ENCODE data around the gene CYP4F11. TPM values are rescaled to one million over a fixed set of nuclear protein-coding genes. Genes with fewer than 3 reads are reported as not detected.

The CYP4F11 gene
- total and polyA plus RNA-seq, 2 experiments from 2014 or later, result not detected

DNA sequence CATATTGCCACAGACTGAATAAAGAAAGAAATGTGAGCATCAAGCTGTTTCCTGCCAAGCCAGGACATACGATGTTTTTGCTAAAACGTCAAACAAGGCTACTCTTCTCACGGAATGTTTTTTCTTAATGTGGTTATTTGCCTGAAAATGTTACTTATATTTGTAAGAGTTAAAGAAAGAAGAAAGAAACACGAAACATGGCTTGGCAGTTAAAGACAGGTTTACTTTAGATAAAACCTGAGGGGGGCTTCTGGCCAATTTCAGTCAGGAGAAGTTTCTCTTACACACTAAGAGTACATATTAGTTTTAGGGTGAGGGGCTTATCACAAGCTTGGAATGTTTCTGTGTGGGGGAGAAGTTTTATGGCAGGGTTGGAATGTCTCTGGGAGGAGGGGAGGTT lies 10.1 kb upstream of the CYP4F11 start (continued):
- TF ChIP-seq, protein P1, sequence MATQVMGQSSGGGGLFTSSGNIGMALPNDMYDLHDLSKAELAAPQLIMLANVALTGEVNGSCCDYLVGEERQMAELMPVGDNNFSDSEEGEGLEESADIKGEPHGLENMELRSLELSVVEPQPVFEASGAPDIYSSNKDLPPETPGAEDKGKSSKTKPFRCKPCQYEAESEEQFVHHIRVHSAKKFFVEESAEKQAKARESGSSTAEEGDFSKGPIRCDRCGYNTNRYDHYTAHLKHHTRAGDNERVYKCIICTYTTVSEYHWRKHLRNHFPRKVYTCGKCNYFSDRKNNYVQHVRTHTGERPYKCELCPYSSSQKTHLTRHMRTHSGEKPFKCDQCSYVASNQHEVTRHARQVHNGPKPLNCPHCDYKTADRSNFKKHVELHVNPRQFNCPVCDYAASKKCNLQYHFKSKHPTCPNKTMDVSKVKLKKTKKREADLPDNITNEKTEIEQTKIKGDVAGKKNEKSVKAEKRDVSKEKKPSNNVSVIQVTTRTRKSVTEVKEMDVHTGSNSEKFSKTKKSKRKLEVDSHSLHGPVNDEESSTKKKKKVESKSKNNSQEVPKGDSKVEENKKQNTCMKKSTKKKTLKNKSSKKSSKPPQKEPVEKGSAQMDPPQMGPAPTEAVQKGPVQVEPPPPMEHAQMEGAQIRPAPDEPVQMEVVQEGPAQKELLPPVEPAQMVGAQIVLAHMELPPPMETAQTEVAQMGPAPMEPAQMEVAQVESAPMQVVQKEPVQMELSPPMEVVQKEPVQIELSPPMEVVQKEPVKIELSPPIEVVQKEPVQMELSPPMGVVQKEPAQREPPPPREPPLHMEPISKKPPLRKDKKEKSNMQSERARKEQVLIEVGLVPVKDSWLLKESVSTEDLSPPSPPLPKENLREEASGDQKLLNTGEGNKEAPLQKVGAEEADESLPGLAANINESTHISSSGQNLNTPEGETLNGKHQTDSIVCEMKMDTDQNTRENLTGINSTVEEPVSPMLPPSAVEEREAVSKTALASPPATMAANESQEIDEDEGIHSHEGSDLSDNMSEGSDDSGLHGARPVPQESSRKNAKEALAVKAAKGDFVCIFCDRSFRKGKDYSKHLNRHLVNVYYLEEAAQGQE (IDR thresholded peaks at IDR 0.05; ENCODE audit: unreplicated experiment), result no peak
- TF ChIP-seq EZH2 (IDR thresholded peaks at IDR 0.05; ENCODE audit: low read depth, unreplicated experiment), result no peak
- TF ChIP-seq, protein P2, sequence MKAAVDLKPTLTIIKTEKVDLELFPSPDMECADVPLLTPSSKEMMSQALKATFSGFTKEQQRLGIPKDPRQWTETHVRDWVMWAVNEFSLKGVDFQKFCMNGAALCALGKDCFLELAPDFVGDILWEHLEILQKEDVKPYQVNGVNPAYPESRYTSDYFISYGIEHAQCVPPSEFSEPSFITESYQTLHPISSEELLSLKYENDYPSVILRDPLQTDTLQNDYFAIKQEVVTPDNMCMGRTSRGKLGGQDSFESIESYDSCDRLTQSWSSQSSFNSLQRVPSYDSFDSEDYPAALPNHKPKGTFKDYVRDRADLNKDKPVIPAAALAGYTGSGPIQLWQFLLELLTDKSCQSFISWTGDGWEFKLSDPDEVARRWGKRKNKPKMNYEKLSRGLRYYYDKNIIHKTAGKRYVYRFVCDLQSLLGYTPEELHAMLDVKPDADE (IDR thresholded peaks at IDR 0.05), result no peak

DNA sequence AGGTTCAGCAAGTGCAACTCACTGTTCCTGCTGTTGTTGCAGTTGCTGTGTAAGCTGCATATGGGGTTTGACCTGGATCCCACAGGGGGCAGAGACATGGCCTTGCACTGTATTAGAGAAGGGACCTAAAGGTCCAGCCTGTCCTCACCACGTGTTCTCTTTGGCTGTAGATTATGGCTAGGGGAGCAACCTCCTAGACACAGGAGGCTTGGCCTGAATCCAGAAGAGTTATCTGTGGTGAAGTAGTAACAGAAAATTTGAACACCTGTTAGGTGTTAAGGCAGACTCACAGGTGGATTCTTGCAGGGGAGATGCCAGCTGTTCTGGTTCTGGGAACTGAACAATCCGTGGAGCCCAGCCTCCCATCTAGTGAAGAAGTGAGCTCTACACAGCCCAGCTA lies 3.4 kb upstream of the CYP4F11 start:
- Histone ChIP-seq H3K4me1 (ENCODE audit: insufficient read depth) (no peaks in the 10 kb centered on the region), H3K79me2 (replicated peaks; ENCODE audit: insufficient read depth) (no peaks in the 10 kb centered on the region), H3K27me3 (ENCODE audit: insufficient read depth) (no peaks in the 10 kb centered on the region), H3K9me2 (ENCODE audit: insufficient read depth) (no peaks in the 10 kb centered on the region), H3K4me2 (no peak overlapping the region), H2AFZ (no peak overlapping the region), H3K4me3 (no peak overlapping the region), H3F3A (replicated peaks; ENCODE audit: low read depth) (no peaks in the 10 kb centered on the region), H4K20me1 (replicated peaks; ENCODE audit: insufficient read depth) (no peaks in the 10 kb centered on the region), H3K27ac (ENCODE audit: low read depth) (no peak overlapping the region), H3K36me3 (ENCODE audit: insufficient read depth) (peaks cover 5% of the 10 kb centered on the region; the same call in 1 of the 2 replicates)
- H3K4me1 Mint-ChIP-seq, result no peaks in the 10 kb centered on the region
- no peak for ATAC-seq
- DNase-seq (ENCODE audit: low spot score), result no peak
- H3K36me3 Mint-ChIP-seq (ENCODE audit: low read depth), result peaks cover 6% of the 10 kb centered on the region; the same call in 2 of the 3 replicates
- H3K9me3 Mint-ChIP-seq, result peaks cover 89% of the 10 kb centered on the region
- peaks cover 2% of the 10 kb centered on the region for H3K27me3 Mint-ChIP-seq (ENCODE audit: insufficient read depth, low read depth, poor library complexity)
- H3K4me3 Mint-ChIP-seq, result no peak overlapping the region
- H3K27ac Mint-ChIP-seq, result no peak overlapping the region
- TF ChIP-seq, protein P1 (IDR thresholded peaks at IDR 0.05; ENCODE audit: unreplicated experiment), result no peak
- TF ChIP-seq ZNF331 (CRISPR knock-in tag; IDR thresholded peaks at IDR 0.05; ENCODE audit: low read depth) (no peak), NANOG (IDR thresholded peaks at IDR 0.05; ENCODE audit: borderline replicate concordance) (no peak), CREB1 (CRISPR knock-in tag; IDR thresholded peaks at IDR 0.05; ENCODE audit: low read depth) (no peak), STAT1 (IDR thresholded peaks at IDR 0.05; ENCODE audit: unreplicated experiment) (no peak), EZH2 (IDR thresholded peaks at IDR 0.05; ENCODE audit: low read depth, unreplicated experiment) (no peak), JUNB (IDR thresholded peaks at IDR 0.05; ENCODE audit: unreplicated experiment) (no peak), ZNF114 (CRISPR knock-in tag; IDR thresholded peaks at IDR 0.05) (no peak), POLR2AphosphoS5 (IDR thresholded peaks at IDR 0.05; ENCODE audit: low read depth) (no peak)
- TF ChIP-seq, protein P2 (IDR thresholded peaks at IDR 0.05), result no peak

All from GM23338 (cell line).